T-helper 17 cell (primary cell): ENCODE data around the gene SMARCD3. TPM values are rescaled to one million over a fixed set of nuclear protein-coding genes. Genes with fewer than 3 reads are reported as not detected.

Experiments
- ATAC-seq: fragments of 150-1000 bp; cut with Tn5 transposase; 2 replicates; pipeline ENCODE4 v1.10.0; 2021; ENCODE audit warnings: mild to moderate bottlenecking, moderate library complexity
- DNase-seq, 3 donors: peaks; one replicate each; pipeline versions ENCODE4 v3.0.0 to v3.0.0-alpha.2; 2020 to 2021
- H3K9me3 ChIP-seq: one replicate; pipeline ENCODE4 v1.7.0; 2013; ENCODE audit warnings: low read length, mild to moderate bottlenecking; ENCODE audit not compliant: control insufficient read depth, poor library complexity, severe bottlenecking
- H3K27ac Mint-ChIP-seq: one replicate; pipeline ENCODE4 v1.8.0; 2022; ENCODE audit warnings: mild to moderate bottlenecking, moderate library complexity, mixed read lengths
- H3K27me3 Mint-ChIP-seq: one replicate; pipeline ENCODE4 v1.8.0; 2022; ENCODE audit warnings: mixed read lengths
- H3K36me3 Mint-ChIP-seq: one replicate; pipeline ENCODE4 v1.8.0; 2022; ENCODE audit warnings: low read depth, mixed read lengths
- H3K4me1 Mint-ChIP-seq: one replicate; pipeline ENCODE4 v1.8.0; 2022; ENCODE audit warnings: mild to moderate bottlenecking, mixed read lengths
- H3K4me3 Mint-ChIP-seq: one replicate; pipeline ENCODE4 v1.8.0; 2022; ENCODE audit warnings: mild to moderate bottlenecking, moderate library complexity, mixed read lengths
- total RNA-seq, 4 donors: library from RNA in 2 of 4; stranded (reverse) in 2 of 4; gene quantifications; one replicate each; pipeline ENCODE4 v1.2.3 and lab custom pipeline; 2022 to 2026

SMARCD3 gene
- total RNA-seq, 2 donors from 2014 or later: 9.8 to 10.7 TPM

DNA sequence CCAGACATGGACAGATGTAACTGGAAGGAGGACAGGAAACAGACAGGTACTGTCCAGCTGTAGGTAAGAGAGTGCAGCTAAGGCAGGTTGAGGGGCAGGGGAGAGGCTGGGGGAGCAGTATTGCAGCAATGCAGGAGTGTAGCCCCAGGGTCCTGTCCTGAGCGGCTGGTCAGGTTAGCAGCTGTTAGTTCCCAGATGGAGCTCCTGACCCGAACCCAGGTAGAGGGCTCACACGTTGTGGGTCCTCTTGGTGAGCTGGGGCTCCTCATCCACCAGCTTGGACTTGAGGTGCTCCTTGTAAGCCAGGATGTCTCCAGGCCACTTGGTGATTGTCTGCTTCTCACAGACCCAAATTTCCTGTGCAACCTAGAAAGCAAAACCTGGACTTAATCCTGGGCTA lies 34.7 kb downstream of the SMARCD3 start:
- ATAC-seq (no peak), DNase-seq (no peak)
- peaks cover 21% of the 10 kb centered on the region for H3K4me1 Mint-ChIP-seq
- no peak overlapping the region for H3K4me3 Mint-ChIP-seq
- H3K27me3 Mint-ChIP-seq: no peaks in the 10 kb centered on the region
- peaks cover 6% of the 10 kb centered on the region for H3K36me3 Mint-ChIP-seq
- H3K9me3 ChIP-seq: no peaks in the 10 kb centered on the region
- H3K27ac Mint-ChIP-seq: peak overlapping the region; percentile 41

DNA sequence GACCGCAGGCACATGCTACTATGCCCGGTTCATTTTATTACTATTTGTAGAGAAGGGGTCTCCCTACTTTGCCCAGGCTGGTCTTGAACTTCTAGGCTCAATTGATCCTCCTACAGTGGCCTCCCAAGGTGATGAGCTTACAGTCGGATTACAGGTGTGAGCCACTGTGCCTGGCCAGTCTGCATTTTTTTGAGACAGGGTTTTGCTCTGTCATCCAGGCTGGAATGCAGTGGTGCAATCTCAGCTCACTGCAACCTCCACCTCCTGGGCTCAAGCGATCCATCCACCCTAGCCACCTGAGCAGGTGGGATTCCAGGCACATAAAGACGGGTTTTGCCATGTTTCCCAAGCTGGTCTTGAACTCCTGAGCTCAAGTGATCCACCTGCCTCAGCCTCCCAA lies 35.9 kb downstream of the SMARCD3 start:
- no peaks in the 10 kb centered on the region for H3K9me3 ChIP-seq
- Mint-ChIP-seq H3K4me3 (no peak overlapping the region), H3K27ac (peak overlapping the region; percentile 41), H3K4me1 (peaks cover 28% of the 10 kb centered on the region), H3K36me3 (no peaks in the 10 kb centered on the region), H3K27me3 (no peaks in the 10 kb centered on the region)
- DNase-seq: no peak
- ATAC-seq: no peak

DNA sequence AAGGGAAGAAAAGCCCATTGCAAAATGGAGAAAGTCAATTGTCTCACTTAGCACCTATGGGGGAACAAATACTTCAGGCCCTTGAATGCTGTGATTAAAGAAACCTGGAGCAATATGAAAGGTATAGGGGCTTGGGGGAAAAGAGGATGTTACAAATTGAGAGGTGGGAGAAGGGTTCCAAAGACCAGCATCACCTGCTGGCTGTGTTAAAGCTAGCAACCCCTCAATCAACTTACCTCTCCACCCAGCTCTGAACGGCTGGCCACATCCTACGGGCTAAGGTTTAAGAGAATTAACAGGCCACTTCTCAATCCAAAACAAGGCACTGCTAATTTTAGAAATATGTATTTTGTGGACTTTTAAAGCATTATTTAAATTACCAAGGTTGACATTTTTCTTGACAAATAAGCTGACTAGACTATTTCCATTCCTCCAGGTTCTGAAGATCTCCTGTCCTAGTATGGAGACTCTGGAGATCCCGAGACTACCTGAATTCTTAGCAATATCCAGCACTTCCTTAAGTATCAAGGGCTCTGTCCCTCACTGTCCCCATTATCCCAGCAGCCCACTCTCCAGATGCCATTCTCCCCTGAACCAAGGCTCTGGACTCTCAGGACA lies 37.2 kb downstream of the SMARCD3 start:
- peaks cover 40% of the 10 kb centered on the region for H3K4me1 Mint-ChIP-seq
- no peaks in the 10 kb centered on the region for H3K27me3 Mint-ChIP-seq
- H3K4me3 Mint-ChIP-seq: no peak overlapping the region
- peak overlapping the region; percentile 47 for H3K27ac Mint-ChIP-seq
- ATAC-seq: no peak
- DNase-seq: no peak
- H3K9me3 ChIP-seq: no peaks in the 10 kb centered on the region
- no peaks in the 10 kb centered on the region for H3K36me3 Mint-ChIP-seq

DNA sequence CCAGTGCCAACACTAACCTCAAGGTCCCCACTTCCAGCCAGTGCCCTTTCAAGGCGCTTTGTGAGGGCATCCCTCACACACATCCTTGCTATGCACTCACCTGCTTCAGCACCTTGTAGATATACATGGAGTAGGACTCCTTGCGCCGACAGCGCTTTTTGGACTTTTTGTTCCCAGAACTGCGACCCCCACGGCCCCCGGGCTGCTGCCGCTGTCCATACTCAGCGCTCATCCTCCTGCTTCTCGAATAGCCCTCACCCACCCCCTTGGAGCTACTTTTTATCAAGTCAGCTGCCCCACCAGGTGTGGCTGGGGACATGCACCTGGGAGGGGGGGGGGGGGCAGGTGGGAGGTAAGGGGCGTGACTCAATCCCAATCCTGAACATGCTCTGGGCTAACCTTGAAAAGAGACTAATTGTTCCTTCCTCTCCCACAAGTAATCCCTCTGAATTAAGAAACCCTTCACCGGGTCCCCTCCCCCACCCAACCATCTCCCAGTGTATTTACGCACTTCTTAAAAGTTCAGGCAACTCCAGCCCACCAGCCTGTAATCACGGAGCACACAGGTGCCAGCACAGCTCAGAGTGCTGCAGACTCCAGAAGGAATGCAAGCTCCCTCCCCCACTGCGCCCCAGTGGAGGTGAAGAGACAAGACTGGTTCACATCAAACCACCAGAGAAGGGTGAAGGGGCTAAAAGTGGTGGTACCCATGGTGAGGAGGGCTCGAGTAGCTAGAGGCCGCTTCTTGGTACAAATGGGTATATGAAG lies 38.2 kb downstream of the SMARCD3 start, which contains the start of gene H2BK1:
Gene H2BK1, minus strand, starts transcription at position 402 of the 768 bp plus-strand sequence. Its CDS starts 170 bp downstream, at position 232.
- ATAC-seq (no peak), DNase-seq (no peak)
- H3K9me3 ChIP-seq: no peaks in the 10 kb centered on the region
- Mint-ChIP-seq H3K27ac (peak within 1 kb of the TSS; percentile 96), H3K27me3 (no peaks in the 10 kb centered on the region), H3K36me3 (no peaks in the 10 kb centered on the region), H3K4me3 (peak within 1 kb of the TSS; percentile 47), H3K4me1 (peaks cover 47% of the 10 kb centered on the region)

DNA sequence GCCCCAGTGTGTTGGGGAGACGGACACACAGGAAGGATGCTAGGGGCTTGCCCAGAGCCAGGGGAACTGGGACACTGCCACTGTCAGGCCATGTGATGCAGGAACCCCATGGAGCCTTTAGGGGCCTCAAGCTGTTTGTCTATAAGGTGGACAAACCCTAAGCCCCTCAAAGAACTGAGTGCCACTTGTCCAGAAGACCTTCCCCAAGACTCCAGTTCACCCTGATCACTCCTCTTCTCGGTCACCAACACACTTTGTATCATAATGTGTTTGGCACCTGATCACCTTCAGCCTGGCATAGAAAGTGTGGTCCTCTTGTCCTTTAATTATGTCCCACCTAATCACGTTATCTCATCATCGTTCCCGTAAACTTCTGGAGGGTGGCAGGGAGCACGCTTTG lies 38.9 kb downstream of the SMARCD3 start:
- Mint-ChIP-seq H3K4me3 (peak overlapping the region; percentile 47), H3K4me1 (peaks cover 52% of the 10 kb centered on the region), H3K27me3 (no peaks in the 10 kb centered on the region), H3K27ac (peak overlapping the region; percentile 96), H3K36me3 (no peaks in the 10 kb centered on the region)
- DNase-seq: no peak
- H3K9me3 ChIP-seq: no peaks in the 10 kb centered on the region
- ATAC-seq: no peak

DNA sequence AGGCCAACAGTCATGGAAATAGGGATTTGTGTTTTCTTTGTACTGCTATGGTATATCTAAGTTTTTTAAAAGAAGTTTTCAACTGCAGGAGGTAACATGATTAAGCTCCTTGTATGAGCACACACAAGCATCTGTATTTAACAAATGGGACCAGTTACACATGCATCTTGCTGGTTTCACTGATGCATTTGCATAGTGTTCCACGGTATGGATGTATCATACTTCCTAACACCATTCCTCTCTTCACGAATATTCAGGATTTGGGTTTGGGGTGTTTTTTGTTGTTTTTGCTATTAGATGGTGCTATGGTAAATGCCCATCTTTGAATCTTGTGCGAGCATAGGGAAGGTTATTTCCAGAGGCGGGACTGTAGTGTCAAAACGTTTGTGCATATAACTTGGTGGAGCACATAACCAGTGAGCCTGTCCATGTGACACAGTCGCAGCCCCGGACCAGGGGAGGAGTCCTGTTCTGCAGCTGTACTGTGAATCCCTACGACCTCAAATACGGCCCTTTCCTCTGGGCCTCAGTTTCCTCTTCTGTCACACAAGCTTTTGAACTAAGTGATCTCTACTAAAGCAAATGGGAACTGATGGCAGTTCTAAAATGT lies 40.1 kb downstream of the SMARCD3 start:
- H3K36me3 Mint-ChIP-seq: no peaks in the 10 kb centered on the region
- H3K4me1 Mint-ChIP-seq: peaks cover 53% of the 10 kb centered on the region
- ATAC-seq (no peak), DNase-seq (no peak)
- H3K4me3 Mint-ChIP-seq: peak overlapping the region; percentile 12
- peak overlapping the region; percentile 96 for H3K27ac Mint-ChIP-seq
- H3K27me3 Mint-ChIP-seq: no peaks in the 10 kb centered on the region
- no peaks in the 10 kb centered on the region for H3K9me3 ChIP-seq

DNA sequence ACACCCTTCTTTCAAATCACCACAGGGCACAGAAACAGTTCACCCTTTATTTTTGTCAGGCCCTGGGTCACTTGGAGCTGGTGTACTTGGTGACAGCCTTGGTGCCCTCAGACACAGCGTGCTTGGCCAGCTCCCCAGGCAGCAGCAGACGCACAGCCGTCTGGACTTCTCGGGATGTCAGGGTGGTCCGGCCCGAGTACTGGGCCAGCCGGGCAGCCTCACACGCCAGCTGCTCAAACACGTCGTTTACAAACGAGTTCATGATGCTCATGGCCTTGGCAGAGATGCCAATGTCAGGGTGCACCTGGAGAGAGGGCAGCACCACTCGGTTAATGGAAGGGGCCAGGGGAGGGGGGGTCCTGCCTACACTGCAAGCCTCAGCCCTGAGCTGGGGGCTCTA lies 40.7 kb downstream of the SMARCD3 start:
- H3K27ac Mint-ChIP-seq: peak overlapping the region; percentile 96
- H3K4me1 Mint-ChIP-seq: peaks cover 53% of the 10 kb centered on the region
- H3K9me3 ChIP-seq: no peaks in the 10 kb centered on the region
- no peaks in the 10 kb centered on the region for H3K36me3 Mint-ChIP-seq
- no peak for DNase-seq
- H3K4me3 Mint-ChIP-seq: peak overlapping the region; percentile 81
- no peaks in the 10 kb centered on the region for H3K27me3 Mint-ChIP-seq
- no peak for ATAC-seq

DNA sequence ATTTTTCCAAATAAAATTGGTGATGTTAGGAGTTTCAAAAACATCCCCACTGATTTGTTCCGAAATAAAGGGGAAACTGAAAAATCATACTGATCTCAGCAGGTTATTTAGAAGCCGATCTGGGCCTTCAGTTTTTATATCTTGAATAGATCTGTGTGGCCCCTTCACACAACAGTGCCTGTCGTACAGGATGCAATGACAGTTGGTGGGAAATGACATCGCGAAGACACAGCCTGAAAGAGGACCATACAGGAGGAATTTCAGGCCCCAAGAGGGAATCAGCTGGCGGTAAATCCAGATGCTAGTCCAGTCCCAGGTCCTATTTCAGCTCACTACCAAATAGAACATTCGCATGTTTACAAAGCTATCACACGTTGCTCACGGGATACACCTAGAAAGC lies 41.2 kb downstream of the SMARCD3 start:
- ATAC-seq (peak; percentile 55), DNase-seq (no peak)
- H3K4me1 Mint-ChIP-seq: peaks cover 53% of the 10 kb centered on the region
- no peaks in the 10 kb centered on the region for H3K9me3 ChIP-seq
- H3K36me3 Mint-ChIP-seq: no peaks in the 10 kb centered on the region
- peak overlapping the region; percentile 96 for H3K27ac Mint-ChIP-seq
- H3K27me3 Mint-ChIP-seq: no peaks in the 10 kb centered on the region
- peak overlapping the region; percentile 81 for H3K4me3 Mint-ChIP-seq

DNA sequence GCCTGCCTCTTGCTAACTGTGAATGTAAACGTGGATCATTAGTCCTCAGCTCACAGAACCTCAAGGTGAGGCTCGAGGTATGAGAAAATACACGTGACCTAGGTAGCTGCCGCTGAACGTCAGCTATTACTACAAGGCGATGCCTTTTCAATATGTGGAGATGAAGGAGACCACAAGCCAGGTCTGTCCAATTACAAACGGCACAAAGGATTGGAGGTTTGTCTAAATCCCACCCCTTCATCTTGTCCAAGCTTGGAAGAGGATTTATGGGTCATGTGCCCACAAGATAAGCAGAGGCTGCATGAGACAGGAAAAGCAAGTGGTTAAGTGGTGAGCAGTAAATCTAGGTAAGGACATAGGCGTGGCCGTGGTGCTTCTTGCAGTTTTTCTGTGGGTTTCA lies 41.6 kb downstream of the SMARCD3 start:
- ATAC-seq (peak; percentile 88), DNase-seq (peak in 2 of 3 donors; percentile 22 to 36)
- peak overlapping the region; percentile 81 for H3K4me3 Mint-ChIP-seq
- peak overlapping the region; percentile 96 for H3K27ac Mint-ChIP-seq
- no peaks in the 10 kb centered on the region for H3K9me3 ChIP-seq
- peaks cover 52% of the 10 kb centered on the region for H3K4me1 Mint-ChIP-seq
- no peaks in the 10 kb centered on the region for H3K36me3 Mint-ChIP-seq
- H3K27me3 Mint-ChIP-seq: no peaks in the 10 kb centered on the region

DNA sequence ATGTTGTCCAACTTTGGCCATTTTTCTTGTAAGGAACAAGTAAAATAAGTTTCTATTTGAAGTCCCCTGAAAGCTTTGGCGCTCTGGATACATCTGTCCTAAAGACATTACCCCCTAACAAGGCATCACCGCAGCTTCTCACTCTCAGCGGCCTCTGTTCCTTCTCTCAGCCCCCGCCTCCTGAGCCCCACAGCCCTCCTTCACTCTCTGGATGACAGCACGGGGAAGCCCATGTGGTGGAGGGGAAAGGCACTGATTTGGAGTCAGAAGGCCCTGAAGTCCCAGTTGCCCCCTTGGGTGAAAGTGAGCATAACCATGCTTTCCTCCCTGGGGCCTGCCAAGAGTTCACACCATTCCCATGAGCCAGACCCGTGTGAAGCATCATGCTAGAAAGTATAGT lies 42.8 kb downstream of the SMARCD3 start:
- H3K9me3 ChIP-seq: no peaks in the 10 kb centered on the region
- Mint-ChIP-seq H3K27me3 (no peaks in the 10 kb centered on the region), H3K4me1 (peaks cover 51% of the 10 kb centered on the region), H3K4me3 (peak overlapping the region; percentile 76), H3K27ac (peak overlapping the region; percentile 96), H3K36me3 (no peaks in the 10 kb centered on the region)
- DNase-seq: no peak
- ATAC-seq: no peak

DNA sequence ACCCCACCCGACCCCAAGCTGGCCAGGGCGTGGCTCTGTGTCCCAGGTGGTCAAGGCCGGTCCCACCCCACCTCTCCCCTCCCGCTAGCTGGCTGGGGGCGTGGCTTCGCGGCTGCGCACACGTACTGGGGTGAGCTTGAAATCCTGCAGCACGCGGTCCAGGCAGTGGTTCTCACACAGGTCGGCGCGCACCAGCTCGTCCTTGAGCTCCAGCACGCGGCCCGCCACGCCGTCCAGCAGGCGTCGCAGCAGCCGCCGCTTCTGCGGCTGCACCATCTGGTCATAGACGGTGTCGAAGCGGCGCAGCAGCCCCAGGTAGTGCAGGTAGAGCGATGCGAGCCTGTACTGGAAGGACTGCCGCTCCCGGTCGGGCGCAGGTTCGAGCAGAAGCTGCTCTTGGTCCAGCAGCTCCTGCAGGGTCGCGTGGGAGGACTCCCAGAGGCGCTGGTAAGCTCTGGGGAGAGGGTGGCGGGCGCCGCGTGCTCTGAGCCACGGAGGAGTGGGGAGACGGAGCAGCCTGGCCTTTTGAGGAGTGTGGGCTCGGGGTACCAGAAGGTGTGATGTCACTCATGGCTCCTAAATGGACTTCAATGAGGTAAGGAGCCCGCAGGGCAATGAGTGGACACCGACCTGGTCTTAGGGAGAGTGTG lies 44.0 kb downstream of the SMARCD3 start:
- peak overlapping the region; percentile 96 for H3K27ac Mint-ChIP-seq
- H3K4me1 Mint-ChIP-seq: peaks cover 44% of the 10 kb centered on the region
- H3K4me3 Mint-ChIP-seq: peak overlapping the region; percentile 76
- H3K36me3 Mint-ChIP-seq: no peaks in the 10 kb centered on the region
- DNase-seq (no peak), ATAC-seq (no peak)
- no peaks in the 10 kb centered on the region for H3K9me3 ChIP-seq
- no peaks in the 10 kb centered on the region for H3K27me3 Mint-ChIP-seq

DNA sequence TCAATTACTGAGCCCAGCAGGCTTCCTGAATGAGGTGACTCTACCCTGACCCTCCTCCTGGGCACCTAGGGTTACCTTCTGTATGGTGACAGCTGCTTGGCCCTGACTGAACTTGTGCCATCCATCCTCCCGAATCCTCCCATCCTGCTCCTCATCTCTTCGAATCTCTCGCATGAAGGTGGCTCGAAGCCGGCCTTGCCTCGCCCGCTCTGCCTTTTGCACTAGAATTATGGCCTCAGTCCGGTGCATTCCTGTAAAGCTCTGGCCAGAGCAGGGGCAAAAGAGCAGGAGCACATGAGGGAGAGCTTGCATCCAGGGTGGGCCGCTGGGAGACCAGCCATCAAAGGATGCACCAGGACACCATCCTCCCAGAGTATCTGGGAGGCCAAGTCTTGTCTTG lies 45.7 kb downstream of the SMARCD3 start:
- Mint-ChIP-seq H3K27me3 (no peaks in the 10 kb centered on the region), H3K27ac (no peak overlapping the region), H3K36me3 (no peaks in the 10 kb centered on the region), H3K4me1 (peaks cover 34% of the 10 kb centered on the region), H3K4me3 (no peak overlapping the region)
- ATAC-seq (no peak), DNase-seq (no peak)
- H3K9me3 ChIP-seq: no peaks in the 10 kb centered on the region

DNA sequence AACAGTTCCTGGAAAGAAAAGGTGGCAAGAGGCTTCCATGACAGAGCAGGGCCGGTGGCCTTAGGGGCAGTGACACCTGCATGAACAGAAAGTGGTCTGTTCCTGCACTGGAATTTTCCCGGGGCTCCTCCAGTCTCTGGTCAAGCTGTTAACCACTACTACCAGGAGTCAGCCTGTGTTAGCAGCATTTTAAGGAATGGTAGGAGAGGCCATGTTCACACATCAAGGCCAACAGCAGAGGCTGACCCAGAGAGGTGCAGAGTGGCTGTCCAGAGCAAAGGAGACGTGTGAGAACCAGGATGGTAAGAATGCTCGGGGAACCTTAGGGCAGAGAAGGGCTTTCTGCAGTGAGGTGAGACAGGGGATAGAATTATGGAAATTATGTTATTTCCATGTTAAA lies 46.7 kb downstream of the SMARCD3 start:
- Mint-ChIP-seq H3K36me3 (no peaks in the 10 kb centered on the region), H3K4me3 (no peak overlapping the region), H3K4me1 (peaks cover 23% of the 10 kb centered on the region), H3K27me3 (no peaks in the 10 kb centered on the region), H3K27ac (peak overlapping the region; percentile 57)
- no peak for DNase-seq
- H3K9me3 ChIP-seq: no peaks in the 10 kb centered on the region
- no peak for ATAC-seq
